Trophoblast cell (in vitro differentiated cells and primary cell): ENCODE measurements around the gene ERC1.

Experiments used
- DNase-seq, 2 donors: peaks; one replicate each; pipeline ENCODE4 v3.0.0-alpha.2; 2016
- H2AFZ ChIP-seq: 2 replicates; pipeline ENCODE4 v1.6.1; 2013; ENCODE audit warnings: low read length, moderate library complexity, mild to moderate bottlenecking; ENCODE audit not compliant: insufficient read depth, poor library complexity
- H2AK5ac ChIP-seq: 2 replicates; pipeline ENCODE4 v1.6.1; 2013; ENCODE audit warnings: mild to moderate bottlenecking, low read length
- H2BK120ac ChIP-seq: 2 replicates; pipeline ENCODE4 v1.6.1; 2013; ENCODE audit warnings: low read length, mild to moderate bottlenecking, moderate library complexity; ENCODE audit not compliant: insufficient read depth, poor library complexity
- H2BK12ac ChIP-seq: 2 replicates; pipeline ENCODE4 v1.6.1; 2013; ENCODE audit warnings: mild to moderate bottlenecking, low read length, moderate library complexity
- H2BK5ac ChIP-seq: 2 replicates; pipeline ENCODE4 v1.6.1; 2013; ENCODE audit warnings: low read length, low read depth, moderate library complexity, mild to moderate bottlenecking; ENCODE audit not compliant: poor library complexity
- H3K14ac ChIP-seq: 2 replicates; pipeline ENCODE4 v1.6.1; 2013; ENCODE audit warnings: mild to moderate bottlenecking, low read length
- H3K18ac ChIP-seq: 2 replicates; pipeline ENCODE4 v1.6.1; 2013; ENCODE audit warnings: mild to moderate bottlenecking, low read length
- H3K23ac ChIP-seq: 2 replicates; pipeline ENCODE4 v1.6.1; 2013; ENCODE audit warnings: low read length
- H3K27ac ChIP-seq: 2 replicates; pipeline ENCODE4 v1.5.1; 2013; ENCODE audit warnings: low read depth, mild to moderate bottlenecking, inconsistent platforms, low read length, moderate library complexity
- H3K27me3 ChIP-seq: 2 replicates; pipeline ENCODE4 v1.6.1; 2013; ENCODE audit warnings: inconsistent platforms, mild to moderate bottlenecking, low read length, moderate library complexity; ENCODE audit not compliant: insufficient read depth
- H3K36me3 ChIP-seq, 2 experiments: 1 replicate in 1 of 2; 2 replicates in 1 of 2; pipeline ENCODE4 v1.6.1; 2013; ENCODE audit warnings: low read length in 2 of 2, mild to moderate bottlenecking in 2 of 2, moderate library complexity in 1 of 2; ENCODE audit not compliant: insufficient read depth in 2 of 2, control insufficient read depth in 1 of 2
- H3K4ac ChIP-seq: 2 replicates; pipeline ENCODE4 v1.6.1; 2013; ENCODE audit warnings: low read depth, mild to moderate bottlenecking, low read length, moderate library complexity
- H3K4me1 ChIP-seq, 2 experiments: 1 replicate in 1 of 2; 2 replicates in 1 of 2; pipeline ENCODE4 v1.6.1; 2013; ENCODE audit warnings: low read length in 2 of 2, mild to moderate bottlenecking in 2 of 2, moderate library complexity in 1 of 2; ENCODE audit not compliant: insufficient read depth in 2 of 2, control insufficient read depth in 1 of 2
- H3K4me2 ChIP-seq: 2 replicates; pipeline ENCODE4 v1.6.1; 2013; ENCODE audit warnings: inconsistent platforms, mild to moderate bottlenecking, low read length, moderate library complexity
- H3K4me3 ChIP-seq: 2 replicates; pipeline ENCODE4 v1.5.1; 2013; ENCODE audit warnings: mild to moderate bottlenecking, low read depth, low read length, inconsistent platforms
- H3K79me1 ChIP-seq: one replicate; pipeline ENCODE4 v1.6.1; 2013; ENCODE audit warnings: low read length
- H3K79me2 ChIP-seq: 2 replicates; pipeline ENCODE4 v1.6.1; 2013; ENCODE audit warnings: low read length, mild to moderate bottlenecking; ENCODE audit not compliant: control insufficient read depth, insufficient read depth, poor library complexity
- H3K9ac ChIP-seq: 2 replicates; pipeline ENCODE4 v1.6.1; 2013; ENCODE audit warnings: mild to moderate bottlenecking, low read length
- H3K9me3 ChIP-seq: 2 replicates; pipeline ENCODE4 v1.6.1; 2013; ENCODE audit warnings: low read depth, mild to moderate bottlenecking, control low read depth, inconsistent platforms, low read length; ENCODE audit not compliant: insufficient read depth
- H4K12ac ChIP-seq: 2 replicates; pipeline ENCODE4 v1.6.1; 2013; ENCODE audit warnings: low read depth, mild to moderate bottlenecking, low read length, moderate library complexity
- H4K8ac ChIP-seq: 2 replicates; pipeline ENCODE4 v1.6.1; 2013; ENCODE audit warnings: low read depth, mild to moderate bottlenecking, low read length, moderate library complexity
- H4K91ac ChIP-seq: one replicate; pipeline ENCODE4 v1.6.1; 2013; ENCODE audit warnings: low read depth, mild to moderate bottlenecking, low read length, moderate library complexity
- WGBS: extraction: QIAGEN DNeasy Blood & Tissue Kit; methylation state at CpG from one replicate; pipeline ENCODE4 v1.1.7; 2013; ENCODE audit warnings: missing lambda C conversion rate; ENCODE audit not compliant: insufficient read length, insufficient coverage; ENCODE audit errors: extremely low coverage; 5-methylcytosine and 5-hydroxymethylcytosine counted together

ERC1 gene

DNA sequence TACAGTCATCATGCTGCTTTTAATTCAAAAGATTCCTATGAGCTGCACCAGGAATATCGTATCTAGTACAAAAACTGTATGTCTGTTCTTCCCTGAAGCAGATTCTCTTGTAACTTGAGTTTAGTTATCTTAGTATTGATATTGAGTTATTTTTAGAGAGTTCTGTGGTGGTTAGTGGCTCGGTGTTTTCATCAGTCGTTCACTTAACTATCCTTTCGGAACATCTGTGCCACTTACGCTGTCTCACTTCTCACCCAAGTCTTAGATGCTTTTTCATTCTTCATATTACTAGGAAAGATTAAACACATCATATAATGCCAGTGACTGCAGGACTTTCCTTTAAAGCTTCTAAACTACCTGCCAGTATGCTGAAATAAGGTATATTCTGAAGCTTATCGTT, 352.4 kb downstream of the ERC1 start:
- Histone ChIP-seq H3K36me3 (no peaks in the 10 kb centered on the region), H3K4ac (no peak overlapping the region), H3K27ac (no peak overlapping the region), H3K27me3 (no peaks in the 10 kb centered on the region), H2BK5ac (no peak overlapping the region), H2AK5ac (no peak overlapping the region), H4K12ac (no peak overlapping the region), H3K14ac (no peak overlapping the region), H3K4me1 (no peaks in the 10 kb centered on the region), H3K18ac (no peak overlapping the region), H3K4me2 (no peak overlapping the region), H4K91ac (no peak overlapping the region), H2AFZ (no peak overlapping the region), H3K79me2 (no peaks in the 10 kb centered on the region), H4K8ac (no peak overlapping the region), H3K79me1 (no peaks in the 10 kb centered on the region), H3K23ac (no peak overlapping the region), H2BK120ac (no peak overlapping the region), H3K9me3 (no peaks in the 10 kb centered on the region), H3K9ac (no peak overlapping the region), H2BK12ac (no peak overlapping the region), H3K4me3 (no peak overlapping the region)
- WGBS: no CpG with 5 or more reads among the region's 6 CpGs
- no peak for DNase-seq

DNA sequence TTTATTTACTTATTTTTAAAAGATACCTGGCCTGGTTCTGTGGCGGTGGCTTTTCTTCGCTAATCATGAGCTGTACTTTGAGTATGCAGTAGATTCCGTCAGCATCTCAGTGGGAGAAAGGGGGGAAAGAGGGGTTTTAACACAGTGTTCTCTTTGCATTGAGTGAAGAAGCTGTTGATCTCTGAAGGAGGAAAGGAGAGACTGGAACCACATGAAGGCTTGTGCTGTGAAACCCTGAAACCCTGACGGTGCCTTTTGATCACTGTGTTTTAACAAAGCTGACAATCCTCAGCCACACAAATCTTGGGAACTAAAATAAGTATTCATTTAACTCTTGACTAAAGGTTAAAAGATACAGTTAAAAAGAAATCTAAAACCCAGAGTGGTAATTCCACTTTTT, 353.2 kb downstream of the ERC1 start:
- Histone ChIP-seq H3K9ac (no peak overlapping the region), H3K14ac (no peak overlapping the region), H3K4me1 (no peaks in the 10 kb centered on the region), H4K8ac (no peak overlapping the region), H2AFZ (no peak overlapping the region), H3K18ac (no peak overlapping the region), H4K91ac (no peak overlapping the region), H3K27me3 (no peaks in the 10 kb centered on the region), H3K4me2 (no peak overlapping the region), H3K36me3 (no peaks in the 10 kb centered on the region), H3K79me1 (no peaks in the 10 kb centered on the region), H2BK5ac (no peak overlapping the region), H3K9me3 (no peaks in the 10 kb centered on the region), H2BK120ac (no peak overlapping the region), H3K79me2 (no peaks in the 10 kb centered on the region), H3K4me3 (no peak overlapping the region), H4K12ac (no peak overlapping the region), H3K4ac (no peak overlapping the region), H2BK12ac (no peak overlapping the region), H2AK5ac (no peak overlapping the region), H3K27ac (no peak overlapping the region), H3K23ac (no peak overlapping the region)
- DNase-seq: no peak
- WGBS: no CpG with 5 or more reads among the region's 4 CpGs

DNA sequence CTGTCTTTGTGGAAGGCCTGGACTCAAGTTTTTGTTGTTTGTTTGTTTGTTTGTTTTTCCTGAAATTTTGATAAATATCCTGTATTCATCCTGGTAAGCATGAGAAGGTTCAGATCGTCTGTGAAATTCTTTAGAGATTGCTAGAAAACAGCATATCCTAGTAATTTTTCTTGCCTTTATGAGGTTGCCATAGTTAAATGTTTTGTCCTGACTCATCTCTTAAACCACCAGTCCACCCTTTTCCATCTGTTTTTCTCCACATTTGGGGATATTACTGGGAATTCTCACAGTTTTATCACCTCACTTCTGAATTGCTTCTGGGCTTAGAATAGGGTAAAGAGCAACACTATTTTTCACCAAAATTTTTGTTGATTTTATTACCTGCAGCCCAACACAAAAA, 355.1 kb downstream of the ERC1 start:
- Histone ChIP-seq H4K91ac (no peak overlapping the region), H2AK5ac (no peak overlapping the region), H3K4me2 (no peak overlapping the region), H2BK12ac (no peak overlapping the region), H3K36me3 (no peaks in the 10 kb centered on the region), H3K9me3 (no peaks in the 10 kb centered on the region), H3K27me3 (no peaks in the 10 kb centered on the region), H2BK120ac (no peak overlapping the region), H3K14ac (no peak overlapping the region), H2BK5ac (no peak overlapping the region), H4K8ac (no peak overlapping the region), H3K23ac (no peak overlapping the region), H3K79me2 (no peaks in the 10 kb centered on the region), H3K4ac (no peak overlapping the region), H3K79me1 (no peaks in the 10 kb centered on the region), H3K27ac (no peak overlapping the region), H4K12ac (no peak overlapping the region), H3K18ac (no peak overlapping the region), H2AFZ (no peak overlapping the region), H3K4me3 (no peak overlapping the region), H3K4me1 (peaks cover 4 to 11% of the 10 kb centered on the region in 2 experiments), H3K9ac (no peak overlapping the region)
- DNase-seq: no peak
- WGBS: no CpG with 5 or more reads among the region's 1 CpG

DNA sequence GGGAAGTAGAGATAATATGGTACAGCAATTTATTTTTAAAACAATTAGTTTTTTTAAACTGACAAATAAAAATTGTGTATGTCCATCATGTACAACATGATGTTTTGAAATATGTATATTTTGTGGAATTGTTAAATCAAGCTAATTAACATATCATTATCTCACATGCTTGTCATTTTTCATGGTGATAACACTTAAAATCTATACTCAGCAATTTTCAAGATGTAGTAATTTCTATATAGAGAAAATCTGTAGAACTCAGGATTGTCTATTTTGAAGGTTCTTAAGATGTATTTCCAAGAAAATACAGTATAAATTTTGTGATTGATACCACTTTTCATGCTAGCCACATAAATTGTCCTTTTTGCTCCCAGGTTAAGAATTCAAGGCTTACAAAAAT, 356.3 kb downstream of the ERC1 start:
- no peak overlapping the region for H2BK5ac ChIP-seq
- DNase-seq: no peak
- no peak overlapping the region for H4K8ac ChIP-seq
- no peak overlapping the region for H4K12ac ChIP-seq
- no peak overlapping the region for H3K14ac ChIP-seq
- no peaks in the 10 kb centered on the region for H3K27me3 ChIP-seq
- H4K91ac ChIP-seq: no peak overlapping the region
- no peaks in the 10 kb centered on the region for H3K36me3 ChIP-seq
- no peaks in the 10 kb centered on the region for H3K79me2 ChIP-seq
- H3K79me1 ChIP-seq: no peaks in the 10 kb centered on the region
- H3K4me3 ChIP-seq: no peak overlapping the region
- H2BK120ac ChIP-seq: no peak overlapping the region
- no peak overlapping the region for H2BK12ac ChIP-seq
- no peak overlapping the region for H3K23ac ChIP-seq
- H3K9ac ChIP-seq: no peak overlapping the region
- peaks cover 4 to 11% of the 10 kb centered on the region in 2 experiments for H3K4me1 ChIP-seq
- no peak overlapping the region for H2AFZ ChIP-seq
- no peak overlapping the region for H2AK5ac ChIP-seq
- H3K18ac ChIP-seq: no peak overlapping the region
- no peak overlapping the region for H3K27ac ChIP-seq
- H3K4me2 ChIP-seq: no peak overlapping the region
- H3K9me3 ChIP-seq: no peaks in the 10 kb centered on the region
- no peak overlapping the region for H3K4ac ChIP-seq
